Right lung (tissue), 10 donors: Measurements from ENCODE around the gene MIOS. TPM values are rescaled to one million over a fixed set of nuclear protein-coding genes. Genes with fewer than 3 reads are reported as not detected.
A peak's percentile ranks its signal among the peaks of the same experiment; 100 is the strongest.

ENCODE experiments used
- DNase-seq, 2 donors: peaks; one replicate each; pipeline ENCODE4 v3.0.0-alpha.2; 2013
- long read RNA-seq, 8 donors: transcript quantifications; one replicate each; lab custom pipeline, GENCODE V29; 2026
- polyA plus RNA-seq, 5 donors: library from polyadenylated mRNA; unstranded; fragments of 120-200 nt; gene quantifications; one replicate each; pipeline versions ENCODE4 v1.2.1 to v1.2.3, GENCODE V29; 2013; ENCODE audit warnings: inconsistent platforms in 1 of 5, low replicate concordance in 1 of 5; ENCODE audit not compliant: insufficient read length in 5 of 5, insufficient read depth in 1 of 5

MIOS gene
- 10 to 100 TPM; 26.5 to 44.5 (median 39.9) TPM for polyA plus RNA-seq
- long read RNA-seq, donor 1, partial matches to known transcripts = 248 of 256 reads
- long read RNA-seq, donor 1, other reads (novel, unspliced or antisense) = 0 of 256 reads
- long read RNA-seq, donor 2 = 0 reads
- long read RNA-seq, donor 3, partial matches to known transcripts = 0 of 6 reads
- long read RNA-seq, donor 3, other reads (novel, unspliced or antisense) = 0 of 6 reads
- long read RNA-seq, donor 4, partial matches to known transcripts = 0 of 2 reads
- long read RNA-seq, donor 4, other reads (novel, unspliced or antisense) = 0 of 2 reads
- long read RNA-seq, donor 5, partial matches to known transcripts = 0 of 7 reads
- long read RNA-seq, donor 5, other reads (novel, unspliced or antisense) = 0 of 7 reads
- long read RNA-seq, donor 6, partial matches to known transcripts = 0 of 5 reads
- long read RNA-seq, donor 6, other reads (novel, unspliced or antisense) = 0 of 5 reads
- long read RNA-seq, donor 7 = 0 reads
- long read RNA-seq, donor 8, partial matches to known transcripts = 0 of 3 reads
- long read RNA-seq, donor 8, other reads (novel, unspliced or antisense) = 0 of 3 reads

- peak; percentile 85 for DNase-seq
Measured at GRCh38 chr7:7566651-7567611, at the start of gene MIOS. TSS of gene MIOS (plus strand) at chr7:7566884. CDS start at chr7:7572476, 5,592 bp downstream.

GRCh38 chr7:7517754-7518153, 48.9 kb upstream of the MIOS start:
- no peak for DNase-seq

GRCh38 chr7:7519056-7519455, 47.6 kb upstream of the MIOS start:
- DNase-seq = no peak

GRCh38 chr7:7519528-7519927, 47.2 kb upstream of the MIOS start:
- no peak for DNase-seq

GRCh38 chr7:7521259-7521658, 45.4 kb upstream of the MIOS start:
- DNase-seq = no peak

DNA sequence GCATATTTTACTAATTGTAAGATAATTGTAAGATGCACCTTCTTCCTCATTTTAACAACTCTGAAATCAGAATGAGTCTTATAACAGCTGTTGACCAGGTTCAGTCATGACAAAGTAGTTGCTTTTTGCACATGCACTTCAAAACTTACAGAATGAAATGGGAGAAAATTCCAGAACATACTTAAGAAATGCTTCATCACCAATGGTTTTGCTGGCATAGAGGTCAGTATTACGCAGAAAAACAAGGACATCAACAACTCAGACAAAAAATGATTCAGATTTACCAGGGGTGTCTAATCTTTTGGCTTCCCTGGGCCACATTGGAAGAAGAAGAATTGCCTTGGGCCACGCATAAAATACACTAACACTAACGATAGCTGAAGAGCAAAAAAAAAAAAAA, 44.3 kb upstream of the MIOS start:
- no peak for DNase-seq

DNA sequence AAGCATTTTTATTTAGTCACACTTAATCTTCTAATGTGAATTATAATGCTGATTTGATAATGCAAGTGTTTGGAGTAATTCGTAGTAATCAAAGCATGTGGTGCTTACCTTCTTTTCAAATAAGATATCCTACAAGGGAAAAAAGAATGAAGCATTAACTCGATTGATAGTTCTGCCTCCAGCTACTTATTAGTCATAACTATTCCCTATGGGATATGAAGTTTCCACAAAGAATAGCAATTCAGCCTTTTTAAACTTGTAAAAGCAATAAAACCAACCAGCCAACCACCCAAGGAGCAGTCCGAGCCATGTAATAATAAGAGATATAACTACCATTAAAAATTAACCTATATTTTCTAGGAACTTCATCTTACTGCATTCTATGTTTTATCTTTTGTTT, 42.6 kb upstream of the MIOS start:
- DNase-seq = no peak

DNA sequence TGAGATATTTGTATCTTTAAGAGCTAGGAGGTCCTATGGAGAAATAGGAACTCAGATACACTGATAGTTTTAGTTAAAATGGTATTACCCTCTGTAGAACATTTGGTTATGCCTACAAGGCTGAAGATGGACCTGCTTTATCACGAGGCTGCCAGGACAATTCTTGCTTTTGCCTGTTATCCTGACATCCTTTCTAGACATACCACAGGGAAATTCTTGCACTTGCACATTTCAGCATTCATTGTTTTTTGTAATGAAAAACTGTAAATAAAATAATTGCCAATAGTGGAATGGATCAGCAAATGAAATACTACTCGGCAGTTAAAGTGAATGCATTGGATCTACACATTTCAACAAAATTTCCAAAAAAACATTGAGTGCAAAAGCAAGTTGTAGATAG, 40.7 kb upstream of the MIOS start:
- DNase-seq = no peak

DNA sequence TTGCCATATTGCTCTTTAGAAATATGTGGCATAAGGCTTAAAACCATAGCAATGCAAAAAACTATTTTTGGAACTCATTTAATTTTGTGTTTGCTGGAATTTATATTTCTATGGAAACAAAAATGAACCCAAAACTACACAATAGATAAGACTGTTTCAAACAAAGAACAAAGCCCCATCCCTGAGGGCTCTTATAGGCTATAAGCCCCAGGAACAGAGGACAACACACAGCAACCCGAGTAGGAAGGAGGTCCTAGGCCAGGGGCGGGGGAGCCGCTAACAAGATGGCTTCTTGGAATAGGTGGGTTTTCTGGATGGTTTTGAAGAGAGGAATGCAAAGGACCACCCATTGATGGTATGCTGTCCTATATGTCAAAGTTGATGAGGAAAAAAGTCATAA, 39.6 kb upstream of the MIOS start:
- no peak for DNase-seq

GRCh38 chr7:7529328-7529727, 37.4 kb upstream of the MIOS start:
- no peak for DNase-seq

DNA sequence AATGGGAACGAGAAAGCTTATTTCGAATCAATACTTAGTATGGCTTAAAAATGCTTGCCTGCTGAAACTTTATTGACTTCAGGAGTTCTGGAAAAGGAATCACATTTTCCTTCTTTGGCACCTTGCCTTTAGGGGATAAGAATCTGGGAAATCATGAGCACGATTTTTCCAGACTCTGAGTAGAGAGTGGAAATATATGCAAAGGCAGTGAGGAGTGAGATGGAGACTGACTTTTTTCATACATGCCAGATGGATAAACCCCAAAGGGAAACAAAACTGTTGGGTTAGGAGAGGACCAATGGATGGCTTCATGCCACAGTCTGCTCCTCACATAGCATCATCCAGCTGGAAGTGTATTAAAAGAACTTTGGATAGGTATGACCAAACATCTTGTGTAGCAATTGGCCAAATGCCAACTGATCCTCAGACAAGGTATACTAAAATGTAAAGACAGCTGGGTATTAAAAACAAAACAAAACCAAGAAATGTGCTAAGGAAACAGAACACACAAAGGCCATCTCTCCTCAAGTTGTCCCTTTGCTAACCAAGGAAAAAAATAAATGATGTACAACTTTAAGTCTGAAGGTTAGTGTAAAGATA, 32.8 kb upstream of the MIOS start:
- no peak for DNase-seq

DNA sequence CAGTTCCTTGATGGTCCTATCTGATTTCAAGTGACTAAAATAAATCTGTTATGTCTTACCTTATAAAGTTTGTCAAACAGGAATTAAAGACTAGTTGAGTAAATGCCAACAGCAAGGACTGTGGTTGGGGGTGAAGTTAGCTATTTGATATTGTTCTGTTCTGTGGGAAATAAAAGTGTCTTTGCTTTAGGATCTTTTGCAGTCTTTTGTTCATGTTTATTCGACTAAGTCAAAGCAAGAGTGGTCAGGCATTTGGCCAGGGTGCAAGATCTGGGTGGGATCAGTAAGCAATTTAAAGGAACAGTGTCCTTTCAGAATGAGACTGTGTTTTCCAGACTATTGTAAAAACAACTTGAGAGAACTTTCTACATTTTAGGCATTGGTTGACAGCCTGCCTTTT, 31.0 kb upstream of the MIOS start, which contains the start of gene COL28A1:
Gene COL28A1, minus strand, starts transcription at position 183 of the 400 bp plus-strand sequence. CDS start 2,998 bp downstream, outside the sequence.
- DNase-seq = peak in 1 of 2 donors; percentile 26

GRCh38 chr7:7536396-7537019, 30.2 kb upstream of the MIOS start:
- no peak for DNase-seq

DNA sequence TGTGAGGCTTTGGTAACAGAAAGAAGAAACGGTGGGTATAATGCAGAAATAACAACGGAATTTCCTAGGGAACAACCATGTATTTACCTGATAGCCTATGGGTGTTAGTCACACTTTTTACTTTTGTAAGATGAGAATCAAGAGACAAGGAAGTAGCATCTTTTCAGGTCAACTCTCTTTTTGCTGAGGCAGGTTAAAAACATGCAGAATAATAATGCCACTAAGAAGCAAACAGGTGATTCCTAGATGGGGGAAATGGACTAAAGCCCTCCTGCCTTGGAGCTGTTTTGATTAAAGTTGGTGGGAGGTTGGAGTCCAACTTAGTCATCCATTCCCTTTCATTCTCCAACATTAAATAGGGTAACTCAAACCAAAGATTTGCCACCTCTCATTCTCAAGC, 29.0 kb upstream of the MIOS start:
- no peak for DNase-seq

GRCh38 chr7:7539152-7539551, 27.5 kb upstream of the MIOS start:
- DNase-seq = no peak

DNA sequence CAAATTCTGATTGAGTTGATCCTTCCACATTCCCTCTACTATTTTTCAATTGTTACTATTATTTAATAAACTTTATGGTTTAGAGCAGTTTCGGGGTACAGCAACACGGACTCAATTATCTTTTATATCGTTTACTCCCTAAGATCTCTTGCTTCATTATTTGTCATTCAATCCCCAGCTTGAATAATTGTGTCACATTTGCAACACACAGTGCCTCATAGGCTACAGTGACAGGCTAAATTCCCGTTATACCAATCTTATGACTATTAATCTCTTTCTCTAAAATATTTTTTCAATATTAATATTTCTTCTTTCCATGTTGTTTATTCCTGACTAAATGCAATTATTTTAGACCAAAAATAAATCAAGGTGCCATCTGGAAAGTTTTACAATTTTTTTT, 27.0 kb upstream of the MIOS start:
- DNase-seq = no peak

DNA sequence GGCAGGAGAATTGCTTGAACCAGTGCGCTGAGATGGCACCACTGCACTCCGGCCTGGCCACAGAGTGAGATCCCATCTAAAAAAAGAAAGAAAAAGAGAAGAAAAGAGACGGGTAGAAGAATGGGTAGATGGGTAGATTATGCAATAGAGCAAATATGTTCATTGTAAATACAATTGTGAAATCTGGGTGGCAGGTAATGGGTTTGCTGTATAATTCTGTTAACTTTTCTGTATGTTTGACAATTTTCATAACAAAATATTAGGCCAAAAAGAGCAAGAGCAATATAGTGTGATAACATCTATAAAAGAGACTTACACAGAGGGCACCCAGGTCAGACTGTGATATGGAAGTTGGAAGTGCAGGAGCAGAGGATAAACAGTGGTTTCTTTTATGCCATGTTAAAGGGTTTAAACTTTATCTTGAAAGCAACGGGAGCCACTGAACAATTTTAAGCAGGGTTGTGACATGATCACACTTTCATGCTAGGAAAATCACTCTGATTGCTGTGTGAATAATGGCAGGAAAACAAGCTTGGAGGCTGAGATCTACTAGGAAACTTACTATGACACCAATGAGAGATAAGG, 24.3 kb upstream of the MIOS start:
- no peak for DNase-seq

GRCh38 chr7:7548407-7548806, 18.3 kb upstream of the MIOS start:
- DNase-seq = no peak

- no peak for DNase-seq
Measured at GRCh38 chr7:7550663-7551062, 16.0 kb upstream of the MIOS start.

DNA sequence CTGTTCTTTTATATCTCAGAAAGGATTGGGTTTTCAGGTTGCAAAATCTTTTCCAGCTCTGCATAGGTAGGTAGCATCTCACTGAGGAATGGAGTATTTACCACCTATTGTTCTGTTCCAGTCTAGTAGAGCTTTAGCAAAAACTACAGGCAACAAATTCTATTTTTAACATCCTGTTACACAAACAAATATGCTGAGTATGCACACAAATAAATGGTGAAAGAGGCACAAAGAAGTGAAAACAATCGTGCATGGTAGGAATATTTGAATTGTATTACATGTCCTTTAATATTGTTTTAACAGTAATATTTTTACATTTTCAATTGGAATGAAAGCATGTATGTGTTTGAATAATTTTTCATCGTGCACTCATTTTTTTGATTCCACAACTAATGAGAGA, 14.5 kb upstream of the MIOS start:
- DNase-seq = no peak

DNA sequence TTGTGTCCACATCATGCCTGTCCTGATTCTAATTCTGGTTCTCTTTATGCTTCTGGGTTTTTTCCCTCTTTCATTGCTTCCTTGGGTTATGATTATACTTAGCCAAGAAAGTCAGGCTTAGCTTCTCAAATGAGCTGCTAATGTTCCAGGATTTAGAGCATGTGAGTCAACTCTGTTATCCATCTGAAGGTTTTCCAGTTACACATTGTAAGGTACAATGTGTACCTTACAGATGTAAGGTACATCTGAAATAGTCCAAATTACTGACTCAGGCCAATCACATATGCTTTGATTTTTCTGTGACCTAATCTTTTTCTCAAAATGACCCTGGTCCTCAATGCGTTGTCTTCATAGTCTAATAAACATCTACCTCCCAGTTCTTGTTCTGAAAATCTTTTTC, 13.3 kb upstream of the MIOS start:
- DNase-seq = no peak
